ENCODE results near the gene GNAI1. TPM values are rescaled to one million over a fixed set of nuclear protein-coding genes. Genes with fewer than 3 reads are reported as not detected.

The GNAI1 gene
- total RNA-seq (under 1 TPM; 0.39 to 0.42 TPM), polyA plus RNA-seq (3.8 TPM)

- H3K4me3 ChIP-seq (ENCODE audit: low read length): no peak within 1 kb of the TSS
- peak within 1 kb of the TSS in 4 of 7 donors; percentile 37 to 68 (median 45) for H3K4me3 Mint-ChIP-seq
Measured at GRCh38 chr7:80134536-80135308, at the start of gene GNAI1. Gene GNAI1 (plus strand): TSS chr7:80134831. CDS start chr7:80135161, 330 bp downstream.

GRCh38 chr7:80087051-80087770, 47.4 kb upstream of the GNAI1 start:
- Mint-ChIP-seq H3K4me1 (no peaks in the 10 kb centered on the region), H3K27ac (no peak overlapping the region), H3K9me3 (peaks cover 1 to 21% (median 3%) of the 10 kb centered on the region in 5 donors), H3K27me3 (no peaks in the 10 kb centered on the region), H3K36me3 (no peaks in the 10 kb centered on the region), H3K4me3 (no peak overlapping the region)
- POLR2A ChIA-PET: no interaction called here
- Histone ChIP-seq H3K36me3 (ENCODE audit: insufficient read depth, low read length) (no peaks in the 10 kb centered on the region), H3K4me3 (ENCODE audit: low read length) (no peak overlapping the region), H3K27ac (ENCODE audit: low read depth, low read length) (no peak overlapping the region), H3K9me3 (ENCODE audit: low read length) (no peaks in the 10 kb centered on the region), H3K27me3 (ENCODE audit: insufficient read depth, low read length, poor library complexity, severe bottlenecking) (no peaks in the 10 kb centered on the region), H3K4me1 (ENCODE audit: insufficient read depth, low read length) (no peaks in the 10 kb centered on the region)
- no peak for DNase-seq
- CTCF ChIA-PET: no interaction called here

More at GRCh38 chr7:80134536-80135308, at the start of gene GNAI1:
- Histone ChIP-seq H3K27ac (ENCODE audit: low read depth, low read length) (no peak within 1 kb of the TSS), H3K27me3 (ENCODE audit: insufficient read depth, low read length, poor library complexity, severe bottlenecking) (peaks cover 3% of the 10 kb centered on the region), H3K4me1 (ENCODE audit: insufficient read depth, low read length) (no peaks in the 10 kb centered on the region), H3K9me3 (ENCODE audit: low read length) (no peaks in the 10 kb centered on the region), H3K36me3 (ENCODE audit: insufficient read depth, low read length) (no peaks in the 10 kb centered on the region)
- Mint-ChIP-seq H3K9me3 (peaks cover 7 to 19% (median 14%) of the 10 kb centered on the region in 5 donors), H3K27me3 (peaks cover 14 to 32% of the 10 kb centered on the region in 2 donors), H3K27ac (no peak within 1 kb of the TSS), H3K4me1 (peaks cover 5 to 10% (median 5%) of the 10 kb centered on the region in 3 donors), H3K36me3 (no peaks in the 10 kb centered on the region)
- ChIA-PET CTCF (no interaction called here), POLR2A (no interaction called here)
- DNase-seq: peak in 1 of 5 donors; percentile 44

- Mint-ChIP-seq H3K4me1 (no peaks in the 10 kb centered on the region), H3K9me3 (peaks cover 5 to 15% (median 7%) of the 10 kb centered on the region in 5 donors), H3K4me3 (no peak overlapping the region), H3K36me3 (no peaks in the 10 kb centered on the region), H3K27ac (no peak overlapping the region), H3K27me3 (no peaks in the 10 kb centered on the region)
- H3K4me1 ChIP-seq (ENCODE audit: insufficient read depth, low read length): no peaks in the 10 kb centered on the region
- DNase-seq: no peak
- H3K4me3 ChIP-seq (ENCODE audit: low read length): no peak overlapping the region
- H3K9me3 ChIP-seq (ENCODE audit: low read length): no peaks in the 10 kb centered on the region
- ChIA-PET CTCF (no interaction called here), POLR2A (no interaction called here)
- H3K36me3 ChIP-seq (ENCODE audit: insufficient read depth, low read length): no peaks in the 10 kb centered on the region
- H3K27me3 ChIP-seq (ENCODE audit: insufficient read depth, low read length, poor library complexity, severe bottlenecking): no peaks in the 10 kb centered on the region
- H3K27ac ChIP-seq (ENCODE audit: low read depth, low read length): no peak overlapping the region
Measured at GRCh38 chr7:80087771-80088170, 46.9 kb upstream of the GNAI1 start.

- Mint-ChIP-seq H3K4me3 (no peak overlapping the region), H3K9me3 (peaks cover 5 to 10% (median 7%) of the 10 kb centered on the region in 5 donors), H3K36me3 (no peaks in the 10 kb centered on the region), H3K27me3 (no peaks in the 10 kb centered on the region), H3K27ac (no peak overlapping the region), H3K4me1 (no peaks in the 10 kb centered on the region)
- Histone ChIP-seq H3K36me3 (ENCODE audit: insufficient read depth, low read length) (no peaks in the 10 kb centered on the region), H3K9me3 (ENCODE audit: low read length) (no peaks in the 10 kb centered on the region), H3K27ac (ENCODE audit: low read depth, low read length) (no peak overlapping the region), H3K4me1 (ENCODE audit: insufficient read depth, low read length) (no peaks in the 10 kb centered on the region), H3K27me3 (ENCODE audit: insufficient read depth, low read length, poor library complexity, severe bottlenecking) (no peaks in the 10 kb centered on the region), H3K4me3 (ENCODE audit: low read length) (no peak overlapping the region)
- no peak for DNase-seq
- ChIA-PET POLR2A (no interaction called here), CTCF (no interaction called here)
Measured at GRCh38 chr7:80088705-80089104, 45.9 kb upstream of the GNAI1 start.

- ChIA-PET POLR2A (no interaction called here), CTCF (no interaction called here)
- Histone ChIP-seq H3K27me3 (ENCODE audit: insufficient read depth, low read length, poor library complexity, severe bottlenecking) (no peaks in the 10 kb centered on the region), H3K36me3 (ENCODE audit: insufficient read depth, low read length) (no peaks in the 10 kb centered on the region), H3K4me3 (ENCODE audit: low read length) (no peak overlapping the region), H3K27ac (ENCODE audit: low read depth, low read length) (no peak overlapping the region), H3K9me3 (ENCODE audit: low read length) (no peaks in the 10 kb centered on the region), H3K4me1 (ENCODE audit: insufficient read depth, low read length) (no peaks in the 10 kb centered on the region)
- Mint-ChIP-seq H3K4me1 (no peaks in the 10 kb centered on the region), H3K27ac (no peak overlapping the region), H3K4me3 (no peak overlapping the region), H3K36me3 (no peaks in the 10 kb centered on the region), H3K27me3 (no peaks in the 10 kb centered on the region), H3K9me3 (peaks cover 5 to 10% (median 7%) of the 10 kb centered on the region in 5 donors)
- DNase-seq: no peak
Measured at GRCh38 chr7:80089366-80089765, 45.3 kb upstream of the GNAI1 start.

DNA sequence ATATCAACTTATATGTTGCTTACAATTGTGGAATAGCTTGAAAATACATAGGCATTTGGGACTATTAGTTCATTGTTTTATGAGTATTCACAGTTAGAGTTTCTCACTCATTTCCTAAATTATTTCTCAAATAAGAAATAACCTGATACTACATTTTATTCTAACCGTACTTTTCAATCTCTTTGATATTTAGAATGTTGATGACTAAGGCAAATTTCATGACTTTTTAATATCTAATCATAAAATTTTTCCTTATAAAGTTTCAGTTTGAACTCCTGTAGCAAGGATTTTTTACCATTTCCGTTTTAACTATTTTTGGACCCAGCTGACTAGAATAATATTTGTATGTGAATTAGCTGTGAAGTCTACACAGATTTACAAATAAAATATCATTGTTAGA, 41.3 kb upstream of the GNAI1 start:
- ChIA-PET POLR2A (no interaction called here), CTCF (no interaction called here)
- no peaks in the 10 kb centered on the region for H3K36me3 ChIP-seq (ENCODE audit: insufficient read depth, low read length)
- no peaks in the 10 kb centered on the region for H3K27me3 ChIP-seq (ENCODE audit: insufficient read depth, low read length, poor library complexity, severe bottlenecking)
- no peaks in the 10 kb centered on the region for H3K9me3 ChIP-seq (ENCODE audit: low read length)
- H3K27ac ChIP-seq (ENCODE audit: low read depth, low read length): no peak overlapping the region
- no peak overlapping the region for H3K27ac Mint-ChIP-seq
- no peaks in the 10 kb centered on the region for H3K36me3 Mint-ChIP-seq
- peaks cover 3 to 14% (median 8%) of the 10 kb centered on the region in 5 donors for H3K9me3 Mint-ChIP-seq
- H3K4me1 ChIP-seq (ENCODE audit: insufficient read depth, low read length): no peaks in the 10 kb centered on the region
- no peaks in the 10 kb centered on the region for H3K27me3 Mint-ChIP-seq
- H3K4me1 Mint-ChIP-seq: no peaks in the 10 kb centered on the region
- H3K4me3 Mint-ChIP-seq: no peak overlapping the region
- no peak overlapping the region for H3K4me3 ChIP-seq (ENCODE audit: low read length)
- no peak for DNase-seq

DNA sequence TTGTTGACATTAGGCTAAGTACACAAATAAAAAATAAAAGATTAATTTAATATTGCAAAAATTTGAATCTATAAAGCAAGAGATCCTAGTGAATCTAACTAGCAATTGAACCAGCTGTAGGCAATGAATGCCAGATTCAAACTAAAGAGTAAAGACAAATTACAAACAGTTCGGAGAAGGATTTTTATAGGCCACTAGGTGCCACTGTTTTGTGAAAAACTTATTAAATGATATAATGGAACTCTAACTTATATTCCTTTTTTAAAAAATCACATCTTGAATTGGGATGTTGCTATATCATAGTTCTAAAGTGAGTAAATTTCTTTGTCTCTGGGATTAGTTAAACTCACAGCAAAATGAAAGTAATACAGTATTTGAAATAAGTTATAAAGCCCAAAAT, 39.1 kb upstream of the GNAI1 start:
- H3K36me3 Mint-ChIP-seq: no peaks in the 10 kb centered on the region
- CTCF ChIA-PET: no interaction called here
- H3K36me3 ChIP-seq (ENCODE audit: insufficient read depth, low read length): no peaks in the 10 kb centered on the region
- H3K9me3 Mint-ChIP-seq: peaks cover 2 to 10% (median 7%) of the 10 kb centered on the region in 5 donors
- no peaks in the 10 kb centered on the region for H3K9me3 ChIP-seq (ENCODE audit: low read length)
- H3K4me1 ChIP-seq (ENCODE audit: insufficient read depth, low read length): no peaks in the 10 kb centered on the region
- H3K4me1 Mint-ChIP-seq: no peaks in the 10 kb centered on the region
- no peak overlapping the region for H3K4me3 Mint-ChIP-seq
- POLR2A ChIA-PET: no interaction called here
- H3K27me3 Mint-ChIP-seq: no peaks in the 10 kb centered on the region
- H3K4me3 ChIP-seq (ENCODE audit: low read length): no peak overlapping the region
- no peak for DNase-seq
- H3K27me3 ChIP-seq (ENCODE audit: insufficient read depth, low read length, poor library complexity, severe bottlenecking): no peaks in the 10 kb centered on the region
- H3K27ac ChIP-seq (ENCODE audit: low read depth, low read length): no peak overlapping the region
- H3K27ac Mint-ChIP-seq: no peak overlapping the region

GRCh38 chr7:80097756-80098155, 36.9 kb upstream of the GNAI1 start:
- ChIA-PET POLR2A (no interaction called here), CTCF (no interaction called here)
- no peaks in the 10 kb centered on the region for H3K36me3 ChIP-seq (ENCODE audit: insufficient read depth, low read length)
- H3K9me3 Mint-ChIP-seq: peaks cover 0 to 10% (median 2%) of the 10 kb centered on the region in 5 donors
- H3K4me1 Mint-ChIP-seq: no peaks in the 10 kb centered on the region
- no peak overlapping the region for H3K27ac Mint-ChIP-seq
- no peak for DNase-seq
- H3K4me3 ChIP-seq (ENCODE audit: low read length): no peak overlapping the region
- H3K36me3 Mint-ChIP-seq: no peaks in the 10 kb centered on the region
- no peaks in the 10 kb centered on the region for H3K4me1 ChIP-seq (ENCODE audit: insufficient read depth, low read length)
- no peak overlapping the region for H3K27ac ChIP-seq (ENCODE audit: low read depth, low read length)
- H3K9me3 ChIP-seq (ENCODE audit: low read length): no peaks in the 10 kb centered on the region
- H3K27me3 ChIP-seq (ENCODE audit: insufficient read depth, low read length, poor library complexity, severe bottlenecking): no peaks in the 10 kb centered on the region
- H3K4me3 Mint-ChIP-seq: no peak overlapping the region
- no peaks in the 10 kb centered on the region for H3K27me3 Mint-ChIP-seq

All from CD8-positive, alpha-beta memory T cell (primary cell).